Astrocyte (in vitro differentiated cells and primary cell): ENCODE measurements around the gene PLEKHM2.

Experiments
- EZH2 ChIP-seq: IDR thresholded peaks from 2 replicates; pipeline ENCODE4 v1.6.1; 2012; ENCODE audit warnings: mild to moderate bottlenecking, low read length, inconsistent platforms; ENCODE audit not compliant: insufficient read depth
- TF ChIP-seq, protein P1 (sequence below): IDR thresholded peaks from 2 replicates; pipeline ENCODE4 v1.5.1; 2011; ENCODE audit warnings: low read depth, mild to moderate bottlenecking, inconsistent platforms, low read length, moderate library complexity; ENCODE audit not compliant: insufficient read depth

DNA sequence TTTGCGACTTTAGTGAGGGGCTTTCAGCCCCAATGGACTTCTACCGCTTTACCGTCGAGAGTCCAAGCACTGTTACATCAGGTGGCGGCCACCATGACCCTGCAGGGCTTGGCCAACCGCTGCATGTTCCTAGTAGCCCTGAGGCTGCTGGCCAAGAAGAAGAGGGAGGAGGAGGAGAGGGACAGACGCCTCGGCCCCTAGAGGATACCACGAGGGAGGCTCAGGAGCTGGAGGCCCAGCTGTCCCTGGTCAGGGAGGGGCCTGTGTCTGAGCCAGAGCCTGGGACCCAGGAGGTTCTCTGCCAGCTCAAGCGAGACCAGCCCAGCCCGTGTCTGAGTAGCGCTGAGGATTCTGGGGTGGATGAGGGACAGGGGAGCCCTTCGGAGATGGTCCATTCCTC is 43.3 kb downstream of the PLEKHM2 start:
- TF ChIP-seq, protein P1, sequence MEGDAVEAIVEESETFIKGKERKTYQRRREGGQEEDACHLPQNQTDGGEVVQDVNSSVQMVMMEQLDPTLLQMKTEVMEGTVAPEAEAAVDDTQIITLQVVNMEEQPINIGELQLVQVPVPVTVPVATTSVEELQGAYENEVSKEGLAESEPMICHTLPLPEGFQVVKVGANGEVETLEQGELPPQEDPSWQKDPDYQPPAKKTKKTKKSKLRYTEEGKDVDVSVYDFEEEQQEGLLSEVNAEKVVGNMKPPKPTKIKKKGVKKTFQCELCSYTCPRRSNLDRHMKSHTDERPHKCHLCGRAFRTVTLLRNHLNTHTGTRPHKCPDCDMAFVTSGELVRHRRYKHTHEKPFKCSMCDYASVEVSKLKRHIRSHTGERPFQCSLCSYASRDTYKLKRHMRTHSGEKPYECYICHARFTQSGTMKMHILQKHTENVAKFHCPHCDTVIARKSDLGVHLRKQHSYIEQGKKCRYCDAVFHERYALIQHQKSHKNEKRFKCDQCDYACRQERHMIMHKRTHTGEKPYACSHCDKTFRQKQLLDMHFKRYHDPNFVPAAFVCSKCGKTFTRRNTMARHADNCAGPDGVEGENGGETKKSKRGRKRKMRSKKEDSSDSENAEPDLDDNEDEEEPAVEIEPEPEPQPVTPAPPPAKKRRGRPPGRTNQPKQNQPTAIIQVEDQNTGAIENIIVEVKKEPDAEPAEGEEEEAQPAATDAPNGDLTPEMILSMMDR = no peak
- TF ChIP-seq EZH2 = no peak
